IMR-90 (cell line): Measurements from ENCODE around the gene SLC5A3. TPM values are rescaled to one million over a fixed set of nuclear protein-coding genes. Genes with fewer than 3 reads are reported as not detected.

Experiments
- ATAC-seq: fragments of 200-7000 bp; cut with Tn5 transposase; 2 replicates; pipeline ENCODE4 v1.9.1; 2020; ENCODE audit warnings: low read depth, mild to moderate bottlenecking, moderate library complexity
- BruUV-seq: library from RNA; stranded (reverse); fragments of 400-500 nt; replicated peaks from 2 replicates; lab custom pipeline; 2021; lab: Mats Ljungman, UMichigan
- CTCF ChIA-PET: fragments of 300-600 bp; formaldehyde crosslinking; extraction: SDS; loops from one replicate; lab custom pipeline; 2021; ENCODE audit warnings: antibody characterized with exemption; lab: Yijun Ruan, JAX
- POLR2A ChIA-PET: fragments of 300-600 bp; sonication (Branson Sonifier 250); formaldehyde crosslinking; loops from one replicate; lab custom pipeline; 2022; ENCODE audit warnings: antibody characterized with exemption; ENCODE audit not compliant: unreplicated experiment; lab: Charles Lee
- DNase-seq: peaks from one replicate; pipeline ENCODE4 v3.0.0; 2013
- H2AFZ ChIP-seq: replicated peaks from 2 replicates; pipeline ENCODE3; 2013; ENCODE audit warnings: low read length, mild to moderate bottlenecking; ENCODE audit not compliant: poor library complexity
- H2AK5ac ChIP-seq: 2 replicates; pipeline ENCODE4 v1.6.1; 2013; ENCODE audit warnings: low read depth, low read length, inconsistent platforms
- H2AK9ac ChIP-seq: replicated peaks from 2 replicates; pipeline ENCODE3; 2013; ENCODE audit warnings: mild to moderate bottlenecking, low read depth, low read length, moderate library complexity; ENCODE audit not compliant: poor library complexity
- H2BK120ac ChIP-seq: 2 replicates; pipeline ENCODE4 v1.6.1; 2013; ENCODE audit warnings: low read depth, low read length, inconsistent platforms
- H2BK15ac ChIP-seq: 3 replicates; pipeline ENCODE4 v1.6.1; 2013; ENCODE audit warnings: low read depth, low read length, inconsistent platforms
- H2BK20ac ChIP-seq: 2 replicates; pipeline ENCODE4 v1.6.1; 2013; ENCODE audit warnings: low read depth, mild to moderate bottlenecking, inconsistent platforms, low read length, moderate library complexity
- H2BK5ac ChIP-seq: 2 replicates; pipeline ENCODE4 v1.6.1; 2013; ENCODE audit warnings: mild to moderate bottlenecking, low read depth, low read length, inconsistent platforms; ENCODE audit not compliant: poor library complexity, severe bottlenecking
- H3K14ac ChIP-seq: replicated peaks from 2 replicates; pipeline ENCODE4 v1.6.1; 2013; ENCODE audit warnings: low read depth, low read length, inconsistent platforms
- H3K18ac ChIP-seq: 2 replicates; pipeline ENCODE4 v1.6.1; 2013; ENCODE audit warnings: low read depth, low read length, control low read depth
- H3K23ac ChIP-seq: 2 replicates; pipeline ENCODE4 v1.6.1; 2013; ENCODE audit warnings: low read depth, low read length, inconsistent platforms
- H3K27ac ChIP-seq: 2 replicates; pipeline ENCODE4 v1.5.1; 2013; ENCODE audit warnings: mild to moderate bottlenecking, control low read depth, low read length; ENCODE audit not compliant: insufficient read depth
- H3K27me3 ChIP-seq: 2 replicates; pipeline ENCODE4 v1.6.1; 2013; ENCODE audit warnings: low read length; ENCODE audit not compliant: control insufficient read depth, insufficient read depth
- H3K36me3 ChIP-seq: 2 replicates; pipeline ENCODE4 v1.6.1; 2013; ENCODE audit warnings: low read length, mixed read lengths; ENCODE audit not compliant: control insufficient read depth, insufficient read depth
- H3K4ac ChIP-seq: 2 replicates; pipeline ENCODE4 v1.6.1; 2013; ENCODE audit warnings: low read depth, low read length, inconsistent platforms
- H3K4me1 ChIP-seq: 2 replicates; pipeline ENCODE4 v1.6.1; 2013; ENCODE audit warnings: low read length, mixed read lengths; ENCODE audit not compliant: control insufficient read depth, insufficient read depth
- H3K4me2 ChIP-seq: 2 replicates; pipeline ENCODE4 v1.6.1; 2013; ENCODE audit warnings: low read depth, mild to moderate bottlenecking, control low read depth, low read length, moderate library complexity
- H3K4me3 ChIP-seq: 2 replicates; pipeline ENCODE4 v1.5.1; 2013; ENCODE audit warnings: low read depth, mild to moderate bottlenecking, control low read depth, low read length, moderate library complexity; ENCODE audit not compliant: insufficient read depth
- H3K56ac ChIP-seq: 2 replicates; pipeline ENCODE4 v1.6.1; 2013; ENCODE audit warnings: low read length, inconsistent platforms; ENCODE audit not compliant: insufficient read depth; ENCODE audit errors: extremely low read depth
- H3K79me1 ChIP-seq, 2 experiments: 2 replicates each; pipeline ENCODE4 v1.6.1; 2013; ENCODE audit warnings: low read length in 2 of 2, inconsistent platforms in 1 of 2, low read depth in 1 of 2
- H3K9ac ChIP-seq: 2 replicates; pipeline ENCODE4 v1.6.1; 2013; ENCODE audit warnings: low read depth, low read length, control low read depth
- H3K9me1 ChIP-seq: 2 replicates; pipeline ENCODE4 v1.6.1; 2013; ENCODE audit warnings: low read length, inconsistent platforms; ENCODE audit not compliant: insufficient read depth
- H3K9me3 ChIP-seq: 2 replicates; pipeline ENCODE4 v1.6.1; 2013; ENCODE audit warnings: low read length; ENCODE audit not compliant: control insufficient read depth, insufficient read depth
- H4K20me1 ChIP-seq: 2 replicates; pipeline ENCODE4 v1.6.1; 2013; ENCODE audit warnings: low read length, inconsistent platforms; ENCODE audit not compliant: insufficient read depth
- H4K5ac ChIP-seq: 2 replicates; pipeline ENCODE4 v1.6.1; 2013; ENCODE audit warnings: mild to moderate bottlenecking, low read depth, low read length, control low read depth
- H4K8ac ChIP-seq, 2 experiments: 2 replicates each; pipeline ENCODE4 v1.6.1; 2013; ENCODE audit warnings: low read depth in 2 of 2, low read length in 2 of 2, control low read depth in 1 of 2, inconsistent platforms in 1 of 2
- H4K91ac ChIP-seq: 2 replicates; pipeline ENCODE4 v1.6.1; 2013; ENCODE audit warnings: low read depth, low read length, inconsistent platforms; ENCODE audit not compliant: insufficient read depth
- BHLHE40 ChIP-seq: fragments of 150-350 bp; IDR thresholded peaks from 2 replicates; pipeline ENCODE4 v1.6.1; 2016; ENCODE audit warnings: mild to moderate bottlenecking, low read depth, low read length
- CEBPB ChIP-seq: IDR thresholded peaks from 2 replicates; pipeline ENCODE4 v1.6.1; 2012; ENCODE audit warnings: low read depth, low read length, improper control_type of control experiment
- FOS ChIP-seq: fragments of 150-350 bp; IDR thresholded peaks from 2 replicates; pipeline ENCODE4 v1.6.1; 2016; ENCODE audit warnings: low read depth, low read length
- MAFK ChIP-seq: IDR thresholded peaks from 2 replicates; pipeline ENCODE4 v1.6.1; 2012; ENCODE audit warnings: low read depth, low read length, improper control_type of control experiment
- MAZ ChIP-seq: IDR thresholded peaks from 2 replicates; pipeline ENCODE4 v1.6.1; 2012; ENCODE audit warnings: low read depth, mild to moderate bottlenecking, low read length, improper control_type of control experiment, moderate library complexity, borderline replicate concordance
- MXI1 ChIP-seq: IDR thresholded peaks from 2 replicates; pipeline ENCODE4 v1.6.1; 2012; ENCODE audit warnings: low read depth, mild to moderate bottlenecking, low read length, moderate library complexity, borderline replicate concordance
- NFE2L2 ChIP-seq: fragments of 150-350 bp; IDR thresholded peaks from 2 replicates; pipeline ENCODE4 v1.6.1; 2016; ENCODE audit warnings: low read depth, mild to moderate bottlenecking, low read length
- POLR2A ChIP-seq: IDR thresholded peaks from 2 replicates; pipeline ENCODE4 v1.6.1; 2012; ENCODE audit warnings: mild to moderate bottlenecking, low read depth, low read length
- RAD21 ChIP-seq: IDR thresholded peaks from 2 replicates; pipeline ENCODE4 v1.6.1; 2012; ENCODE audit warnings: low read length, improper control_type of control experiment
- RCOR1 ChIP-seq: IDR thresholded peaks from 2 replicates; pipeline ENCODE4 v1.6.1; 2012; ENCODE audit warnings: mild to moderate bottlenecking, low read length, improper control_type of control experiment; ENCODE audit not compliant: insufficient replicate concordance
- RFX5 ChIP-seq: IDR thresholded peaks from 2 replicates; pipeline ENCODE4 v1.8.0; 2012; ENCODE audit warnings: low read depth, mild to moderate bottlenecking, low read length, moderate library complexity
- SMC3 ChIP-seq: fragments of 150-350 bp; IDR thresholded peaks from 2 replicates; pipeline ENCODE4 v1.6.1; 2016; ENCODE audit warnings: low read depth, mild to moderate bottlenecking, antibody characterized with exemption, low read length, moderate library complexity
- WGBS, 2 experiments: methylation state at CpG; one replicate each; pipeline versions ENCODE4 v1.1.5 to v1.1.7; 2013; ENCODE audit warnings: missing lambda C conversion rate in 2 of 2; ENCODE audit not compliant: insufficient read length in 1 of 2; ENCODE audit errors: extremely low coverage in 2 of 2; 5-methylcytosine and 5-hydroxymethylcytosine counted together
- dilution Hi-C: fragments of 300-500 bp; cut with HindIII; formaldehyde crosslinking; loops from one replicate; pipeline ENCODE4 v1.14.3; 2018; ENCODE audit warnings: low sequenced_read_pairs; ENCODE audit not compliant: unreplicated experiment
- in situ Hi-C: fragments of 300-500 bp; cut with MboI; formaldehyde crosslinking; loops from 3 replicates; pipeline ENCODE4 v1.14.3; 2019; ENCODE audit warnings: low sequenced_read_pairs, inconsistent platforms, mixed read lengths
- intact Hi-C: fragments of 100-400 bp; cut with micrococcal nuclease; formaldehyde crosslinking; loops from 2 replicates; pipeline ENCODE4 v1.10.0; 2022
- polyA plus RNA-seq, 3 experiments: library from polyadenylated mRNA; depleted of rRNA; stranded (reverse); fragments of >200 nt; gene quantifications; 2 replicates each; pipeline ENCODE4 v1.2.3, GENCODE V29; 2012; ENCODE audit warnings: low replicate concordance in 1 of 3
- total RNA-seq: library from RNA; depleted of rRNA; stranded (reverse); fragments of >200 nt; gene quantifications from 2 replicates; pipeline ENCODE4 v1.2.3, GENCODE V29; 2012
- TF ChIP-seq, protein P1 (sequence below): conservative IDR thresholded peaks from 2 replicates; pipeline ENCODE4 v1.5.1; 2012; ENCODE audit warnings: mild to moderate bottlenecking, low read depth, low read length, improper control_type of control experiment
- TF ChIP-seq, protein P2 (sequence below): fragments of 150-350 bp; IDR thresholded peaks from 2 replicates; pipeline ENCODE4 v1.6.1; 2016; ENCODE audit warnings: low read depth, mild to moderate bottlenecking, low read length, moderate library complexity, borderline replicate concordance
- TF ChIP-seq, protein P3 (sequence below): fragments of 150-350 bp; IDR thresholded peaks from 2 replicates; pipeline ENCODE4 v1.6.1; 2017; ENCODE audit warnings: mild to moderate bottlenecking, antibody characterized with exemption, low read length, low read depth

The SLC5A3 gene
- total and polyA plus RNA-seq, 2 of the 4 experiments (the other 2 are of a cell fraction): 1.8 to 9.9 TPM

DNA sequence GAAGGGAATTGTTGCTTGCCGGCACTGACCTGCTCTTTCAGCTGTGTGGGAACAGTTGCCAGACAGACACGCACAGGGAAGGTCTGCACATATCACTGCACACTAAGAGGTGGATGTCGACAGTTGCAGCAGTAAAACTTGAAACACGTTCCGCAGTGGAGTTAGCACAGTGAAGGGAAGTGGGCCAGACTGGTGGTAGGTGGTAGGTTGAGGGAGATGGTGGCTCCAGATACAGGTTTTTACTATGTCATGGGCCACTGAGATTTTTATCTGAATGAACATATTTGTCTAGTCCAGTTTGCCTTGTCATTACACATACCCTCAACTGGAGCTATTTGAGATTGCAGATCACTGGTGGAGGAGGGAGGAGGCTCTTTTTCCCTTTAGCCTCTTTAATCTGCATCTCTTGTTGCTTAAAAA, 13.5 kb downstream of the SLC5A3 start:
- Histone ChIP-seq H2AK9ac (peak overlapping the region; percentile 25), H2BK5ac (no peak overlapping the region), H4K20me1 (peaks cover 19% of the 10 kb centered on the region), H2BK120ac (no peak overlapping the region), H3K9me3 (no peaks in the 10 kb centered on the region), H3K27ac (no peak overlapping the region), H3K56ac (no peak overlapping the region), H2BK15ac (no peak overlapping the region), H3K23ac (no peak overlapping the region; the same call in 1 of the 2 replicates), H3K27me3 (no peaks in the 10 kb centered on the region), H4K91ac (no peak overlapping the region), H3K79me1 (peaks cover 40 to 71% of the 10 kb centered on the region in 2 experiments), H3K4me3 (no peak overlapping the region), H2AFZ (no peak overlapping the region), H4K5ac (no peak overlapping the region), H4K8ac (no peak overlapping the region), H2BK20ac (no peak overlapping the region), H3K4me2 (no peak overlapping the region), H3K14ac (no peak overlapping the region), H3K4ac (no peak overlapping the region), H3K9ac (no peak overlapping the region), H3K4me1 (peaks cover 1% of the 10 kb centered on the region), H3K36me3 (peaks cover 3% of the 10 kb centered on the region), H3K9me1 (peaks cover 8% of the 10 kb centered on the region), H2AK5ac (no peak overlapping the region), H3K18ac (no peak overlapping the region)
- 87% methylated on average over 3 of the region's 5 CpGs; no CpG with 5 or more reads in 1 of the 2 experiments for WGBS, 2 experiments
- ChIA-PET CTCF (no interaction called here), POLR2A (no interaction called here)
- TF ChIP-seq BHLHE40 (no peak), MAFK (no peak), SMC3 (no peak), CEBPB (no peak), MXI1 (no peak), NFE2L2 (no peak), POLR2A (no peak), RFX5 (no peak), FOS (no peak), RCOR1 (no peak), RAD21 (no peak), MAZ (no peak)
- TF ChIP-seq, protein P1, sequence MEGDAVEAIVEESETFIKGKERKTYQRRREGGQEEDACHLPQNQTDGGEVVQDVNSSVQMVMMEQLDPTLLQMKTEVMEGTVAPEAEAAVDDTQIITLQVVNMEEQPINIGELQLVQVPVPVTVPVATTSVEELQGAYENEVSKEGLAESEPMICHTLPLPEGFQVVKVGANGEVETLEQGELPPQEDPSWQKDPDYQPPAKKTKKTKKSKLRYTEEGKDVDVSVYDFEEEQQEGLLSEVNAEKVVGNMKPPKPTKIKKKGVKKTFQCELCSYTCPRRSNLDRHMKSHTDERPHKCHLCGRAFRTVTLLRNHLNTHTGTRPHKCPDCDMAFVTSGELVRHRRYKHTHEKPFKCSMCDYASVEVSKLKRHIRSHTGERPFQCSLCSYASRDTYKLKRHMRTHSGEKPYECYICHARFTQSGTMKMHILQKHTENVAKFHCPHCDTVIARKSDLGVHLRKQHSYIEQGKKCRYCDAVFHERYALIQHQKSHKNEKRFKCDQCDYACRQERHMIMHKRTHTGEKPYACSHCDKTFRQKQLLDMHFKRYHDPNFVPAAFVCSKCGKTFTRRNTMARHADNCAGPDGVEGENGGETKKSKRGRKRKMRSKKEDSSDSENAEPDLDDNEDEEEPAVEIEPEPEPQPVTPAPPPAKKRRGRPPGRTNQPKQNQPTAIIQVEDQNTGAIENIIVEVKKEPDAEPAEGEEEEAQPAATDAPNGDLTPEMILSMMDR: no peak
- TF ChIP-seq, protein P2, sequence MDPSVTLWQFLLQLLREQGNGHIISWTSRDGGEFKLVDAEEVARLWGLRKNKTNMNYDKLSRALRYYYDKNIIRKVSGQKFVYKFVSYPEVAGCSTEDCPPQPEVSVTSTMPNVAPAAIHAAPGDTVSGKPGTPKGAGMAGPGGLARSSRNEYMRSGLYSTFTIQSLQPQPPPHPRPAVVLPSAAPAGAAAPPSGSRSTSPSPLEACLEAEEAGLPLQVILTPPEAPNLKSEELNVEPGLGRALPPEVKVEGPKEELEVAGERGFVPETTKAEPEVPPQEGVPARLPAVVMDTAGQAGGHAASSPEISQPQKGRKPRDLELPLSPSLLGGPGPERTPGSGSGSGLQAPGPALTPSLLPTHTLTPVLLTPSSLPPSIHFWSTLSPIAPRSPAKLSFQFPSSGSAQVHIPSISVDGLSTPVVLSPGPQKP: no peak
- TF ChIP-seq, protein P3, sequence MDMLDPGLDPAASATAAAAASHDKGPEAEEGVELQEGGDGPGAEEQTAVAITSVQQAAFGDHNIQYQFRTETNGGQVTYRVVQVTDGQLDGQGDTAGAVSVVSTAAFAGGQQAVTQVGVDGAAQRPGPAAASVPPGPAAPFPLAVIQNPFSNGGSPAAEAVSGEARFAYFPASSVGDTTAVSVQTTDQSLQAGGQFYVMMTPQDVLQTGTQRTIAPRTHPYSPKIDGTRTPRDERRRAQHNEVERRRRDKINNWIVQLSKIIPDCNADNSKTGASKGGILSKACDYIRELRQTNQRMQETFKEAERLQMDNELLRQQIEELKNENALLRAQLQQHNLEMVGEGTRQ: no peak
- in situ Hi-C loops (no loop called here), dilution Hi-C loops (no loop called here), intact Hi-C loops (no loop called here)
- BruUV-seq: no TSS peak
- DNase-seq: no peak
- ATAC-seq: no peak
